NT2/D1 (cell line): ENCODE measurements around the gene ZNF260.

Experiments
- YY1 ChIP-seq: IDR thresholded peaks from 2 replicates; pipeline ENCODE4 v1.6.1; 2011; ENCODE audit not compliant: insufficient read length, insufficient read depth
- ZNF274 ChIP-seq: IDR thresholded peaks from 2 replicates; pipeline ENCODE4 v1.6.1; 2011; ENCODE audit warnings: mild to moderate bottlenecking, low read depth, low read length

- no peak for TF ChIP-seq ZNF274
- no peak for TF ChIP-seq YY1
Observed at GRCh38 chr19:36482876-36483275, 45.2 kb downstream of the ZNF260 start.
